Mesendoderm (in vitro differentiated cells): ENCODE data around the gene CMTM7.

ENCODE experiments used
- DNase-seq: peaks from one replicate; pipeline ENCODE4 v3.0.0; 2013
- H2AK5ac ChIP-seq: 2 replicates; pipeline ENCODE4 v1.6.1; 2013; ENCODE audit warnings: low read length, inconsistent platforms
- H2BK120ac ChIP-seq: 2 replicates; pipeline ENCODE4 v1.6.1; 2013; ENCODE audit warnings: low read depth, mild to moderate bottlenecking, low read length, moderate library complexity, mixed read lengths
- H2BK15ac ChIP-seq: replicated peaks from 2 replicates; pipeline ENCODE4 v1.6.1; 2013; ENCODE audit warnings: low read depth, mild to moderate bottlenecking, moderate library complexity
- H2BK5ac ChIP-seq: 2 replicates; pipeline ENCODE4 v1.6.1; 2013; ENCODE audit warnings: low read length, inconsistent platforms
- H3K18ac ChIP-seq: 2 replicates; pipeline ENCODE4 v1.6.1; 2013; ENCODE audit warnings: mild to moderate bottlenecking, low read length, mixed read lengths
- H3K23ac ChIP-seq: one replicate; pipeline ENCODE4 v1.6.1; 2013; ENCODE audit warnings: low read length
- H3K27ac ChIP-seq: 2 replicates; pipeline ENCODE4 v1.5.1; 2013; ENCODE audit warnings: low read depth, mild to moderate bottlenecking, inconsistent platforms, low read length, moderate library complexity
- H3K27me3 ChIP-seq: 2 replicates; pipeline ENCODE4 v1.6.1; 2013; ENCODE audit warnings: low read length, control low read depth, mild to moderate bottlenecking, inconsistent platforms; ENCODE audit not compliant: insufficient read depth, poor library complexity
- H3K36me3 ChIP-seq: 2 replicates; pipeline ENCODE4 v1.6.1; 2013; ENCODE audit warnings: low read length, inconsistent platforms; ENCODE audit not compliant: control insufficient read depth, insufficient read depth
- H3K4ac ChIP-seq: one replicate; pipeline ENCODE4 v1.6.1; 2013; ENCODE audit warnings: low read depth, mild to moderate bottlenecking, low read length, moderate library complexity
- H3K4me1 ChIP-seq: 2 replicates; pipeline ENCODE4 v1.6.1; 2013; ENCODE audit warnings: low read depth, low read length, inconsistent platforms; ENCODE audit not compliant: control insufficient read depth
- H3K4me2 ChIP-seq: 2 replicates; pipeline ENCODE4 v1.6.1; 2013; ENCODE audit warnings: low read length
- H3K4me3 ChIP-seq: 2 replicates; pipeline ENCODE4 v1.5.1; 2013; ENCODE audit warnings: mild to moderate bottlenecking, low read length
- H3K56ac ChIP-seq: one replicate; pipeline ENCODE4 v1.6.1; 2013; ENCODE audit warnings: low read length
- H3K79me1 ChIP-seq: 2 replicates; pipeline ENCODE4 v1.6.1; 2013; ENCODE audit warnings: low read length, inconsistent platforms
- H3K79me2 ChIP-seq: 2 replicates; pipeline ENCODE4 v1.6.1; 2013; ENCODE audit warnings: mild to moderate bottlenecking, low read length; ENCODE audit not compliant: control insufficient read depth, insufficient read depth
- H3K9ac ChIP-seq: 2 replicates; pipeline ENCODE4 v1.6.1; 2013; ENCODE audit warnings: low read length, inconsistent platforms
- H4K5ac ChIP-seq: one replicate; pipeline ENCODE4 v1.6.1; 2013; ENCODE audit warnings: low read length
- H4K8ac ChIP-seq: one replicate; pipeline ENCODE4 v1.6.1; 2013; ENCODE audit warnings: low read depth, mild to moderate bottlenecking, control low read depth, low read length, moderate library complexity
- WGBS: extraction: QIAGEN DNeasy Blood & Tissue Kit; methylation state at CpG from one replicate; pipeline ENCODE4 v1.1.7; 2013; ENCODE audit warnings: low lambda C conversion rate, missing lambda C conversion rate; ENCODE audit not compliant: insufficient coverage; ENCODE audit errors: extremely low coverage; 5-methylcytosine and 5-hydroxymethylcytosine counted together

Gene CMTM7

GRCh38 chr3:32423534-32423933 lies 31.9 kb downstream of the CMTM7 start:
- peaks cover 25% of the 10 kb centered on the region for H3K79me2 ChIP-seq
- no peak overlapping the region for H4K5ac ChIP-seq
- no peak overlapping the region for H3K18ac ChIP-seq
- H3K4me2 ChIP-seq = no peak overlapping the region
- no CpG with 5 or more reads among the region's 3 CpGs for WGBS
- no peak overlapping the region for H3K56ac ChIP-seq
- no peaks in the 10 kb centered on the region for H3K27me3 ChIP-seq
- no peak for DNase-seq
- no peak overlapping the region for H3K4ac ChIP-seq
- no peak overlapping the region for H2BK120ac ChIP-seq
- H2BK5ac ChIP-seq = no peak overlapping the region
- no peak overlapping the region for H2BK15ac ChIP-seq
- no peak overlapping the region for H3K27ac ChIP-seq
- no peak overlapping the region for H4K8ac ChIP-seq
- no peak overlapping the region for H2AK5ac ChIP-seq
- H3K9ac ChIP-seq = no peak overlapping the region
- H3K79me1 ChIP-seq = peaks cover 18% of the 10 kb centered on the region
- no peak overlapping the region for H3K4me3 ChIP-seq
- peaks cover 6% of the 10 kb centered on the region for H3K4me1 ChIP-seq
- no peaks in the 10 kb centered on the region for H3K36me3 ChIP-seq
- no peak overlapping the region for H3K23ac ChIP-seq

- no peak overlapping the region for H3K56ac ChIP-seq
- no peak overlapping the region for H3K23ac ChIP-seq
- H3K4ac ChIP-seq = no peak overlapping the region
- no peak overlapping the region for H2BK120ac ChIP-seq
- WGBS = no CpG with 5 or more reads among the region's 12 CpGs
- H3K27me3 ChIP-seq = no peaks in the 10 kb centered on the region
- H3K9ac ChIP-seq = no peak overlapping the region
- no peak for DNase-seq
- no peak overlapping the region for H2BK15ac ChIP-seq
- H3K79me1 ChIP-seq = peaks cover 18% of the 10 kb centered on the region
- H4K5ac ChIP-seq = no peak overlapping the region
- H3K27ac ChIP-seq = no peak overlapping the region
- H3K4me1 ChIP-seq = peaks cover 6% of the 10 kb centered on the region
- no peak overlapping the region for H4K8ac ChIP-seq
- no peak overlapping the region for H2BK5ac ChIP-seq
- peaks cover 27% of the 10 kb centered on the region for H3K79me2 ChIP-seq
- no peak overlapping the region for H2AK5ac ChIP-seq
- H3K4me2 ChIP-seq = no peak overlapping the region
- no peaks in the 10 kb centered on the region for H3K36me3 ChIP-seq
- H3K18ac ChIP-seq = no peak overlapping the region
- no peak overlapping the region for H3K4me3 ChIP-seq
Observed at GRCh38 chr3:32423956-32424557, 32.4 kb downstream of the CMTM7 start.

GRCh38 chr3:32424581-32425250 lies 33.1 kb downstream of the CMTM7 start:
- Histone ChIP-seq H3K4me1 (peaks cover 5% of the 10 kb centered on the region), H2BK15ac (no peak overlapping the region), H3K4me2 (no peak overlapping the region), H3K4me3 (no peak overlapping the region), H4K8ac (no peak overlapping the region), H2AK5ac (no peak overlapping the region), H2BK5ac (no peak overlapping the region), H4K5ac (no peak overlapping the region), H3K23ac (no peak overlapping the region), H3K79me1 (peaks cover 18% of the 10 kb centered on the region), H3K56ac (no peak overlapping the region), H2BK120ac (no peak overlapping the region), H3K4ac (no peak overlapping the region), H3K79me2 (peaks cover 27% of the 10 kb centered on the region), H3K18ac (no peak overlapping the region), H3K9ac (no peak overlapping the region), H3K27me3 (no peaks in the 10 kb centered on the region), H3K36me3 (no peaks in the 10 kb centered on the region), H3K27ac (no peak overlapping the region)
- WGBS = no CpG with 5 or more reads among the region's 9 CpGs
- no peak for DNase-seq

GRCh38 chr3:32428092-32429068 lies 36.7 kb downstream of the CMTM7 start:
- no peak overlapping the region for H3K56ac ChIP-seq
- no peak overlapping the region for H4K5ac ChIP-seq
- no peak overlapping the region for H2BK15ac ChIP-seq
- no peak overlapping the region for H3K4ac ChIP-seq
- H3K36me3 ChIP-seq = no peaks in the 10 kb centered on the region
- H2AK5ac ChIP-seq = no peak overlapping the region
- H3K4me3 ChIP-seq = no peak overlapping the region
- no peak overlapping the region for H3K23ac ChIP-seq
- H2BK120ac ChIP-seq = no peak overlapping the region
- H3K4me1 ChIP-seq = no peaks in the 10 kb centered on the region
- no peaks in the 10 kb centered on the region for H3K27me3 ChIP-seq
- H3K79me1 ChIP-seq = peaks cover 20% of the 10 kb centered on the region
- H3K9ac ChIP-seq = no peak overlapping the region
- H3K79me2 ChIP-seq = peaks cover 10% of the 10 kb centered on the region
- no peak overlapping the region for H3K27ac ChIP-seq
- H3K18ac ChIP-seq = no peak overlapping the region
- no peak overlapping the region for H2BK5ac ChIP-seq
- no peak for DNase-seq
- H4K8ac ChIP-seq = no peak overlapping the region
- H3K4me2 ChIP-seq = no peak overlapping the region
- no CpG with 5 or more reads among the region's 12 CpGs for WGBS

GRCh38 chr3:32430900-32431299 lies 39.2 kb downstream of the CMTM7 start:
- no CpG with 5 or more reads among the region's 5 CpGs for WGBS
- Histone ChIP-seq H3K4ac (no peak overlapping the region), H3K4me3 (no peak overlapping the region), H3K9ac (no peak overlapping the region), H3K56ac (no peak overlapping the region), H3K36me3 (no peaks in the 10 kb centered on the region), H4K5ac (no peak overlapping the region), H3K4me1 (no peaks in the 10 kb centered on the region), H3K4me2 (no peak overlapping the region), H2AK5ac (no peak overlapping the region), H4K8ac (no peak overlapping the region), H2BK5ac (no peak overlapping the region), H3K27ac (no peak overlapping the region), H3K79me1 (peaks cover 17% of the 10 kb centered on the region), H3K18ac (no peak overlapping the region), H3K23ac (no peak overlapping the region), H2BK15ac (no peak overlapping the region), H3K79me2 (peaks cover 6% of the 10 kb centered on the region), H2BK120ac (no peak overlapping the region), H3K27me3 (no peaks in the 10 kb centered on the region)
- no peak for DNase-seq
